Prostate gland (tissue), 2 donors: ENCODE measurements around the gene PIM3. TPM values are rescaled to one million over a fixed set of nuclear protein-coding genes. Genes with fewer than 3 reads are reported as not detected.

ENCODE experiments used
- DNase-seq: peaks from one replicate; pipeline ENCODE4 v3.0.0-alpha.2; 2019; ENCODE audit warnings: low spot score
- H3K27ac ChIP-seq, 2 donors: fragments of 200-600 bp; sonication (generic); 2 replicates each; pipeline ENCODE4 v1.5.1; 2017 to 2019
- H3K27me3 ChIP-seq: fragments of 200-600 bp; sonication (generic); replicated peaks from 2 replicates; pipeline ENCODE4 v1.5.1; 2019; ENCODE audit not compliant: insufficient read depth
- H3K36me3 ChIP-seq, 2 donors: fragments of 200-600 bp; sonication (generic); 1 replicate in 1 of 2; 2 replicates in 1 of 2; pipeline versions ENCODE4 v1.5.1 to v1.8.1; 2017 to 2019
- H3K4me1 ChIP-seq: fragments of 200-600 bp; sonication (generic); replicated peaks from 2 replicates; pipeline ENCODE4 v1.5.1; 2019
- H3K4me3 ChIP-seq, 2 donors: fragments of 200-600 bp; sonication (generic); 2 replicates each; pipeline ENCODE4 v1.5.1; 2017 to 2019
- H3K9me3 ChIP-seq: fragments of 200-600 bp; sonication (generic); 2 replicates; pipeline ENCODE4 v1.5.1; 2017
- CTCF ChIP-seq, 4 experiments: fragments of 200-600 bp in 2 of 4; fragments of 450-650 bp in 2 of 4; sonication (generic) in 2 of 4; IDR thresholded peaks; 1 replicate in 3 of 4; 2 replicates in 1 of 4; pipeline ENCODE4 v1.5.1; 2016 to 2019; ENCODE audit warnings: antibody characterized with exemption in 4 of 4, mild to moderate bottlenecking in 2 of 4, moderate library complexity in 2 of 4
- POLR2A ChIP-seq: fragments of 450-650 bp; IDR thresholded peaks from one replicate; pipeline ENCODE4 v1.6.1; 2016; ENCODE audit warnings: antibody characterized with exemption, mild to moderate bottlenecking
- POLR2AphosphoS5 ChIP-seq: sonication (generic); formaldehyde crosslinking; IDR thresholded peaks from one replicate; pipeline ENCODE4 v1.6.1; 2017; ENCODE audit warnings: antibody characterized with exemption
- WGBS: methylation state at CpG from one replicate; pipeline ENCODE4 v1.1.5; 2018; 5-methylcytosine and 5-hydroxymethylcytosine counted together
- intact Hi-C: fragments of 100-400 bp; cut with DNase I; formaldehyde crosslinking; loops from one replicate; pipeline ENCODE4 v1.14.2; 2022
- total RNA-seq, 2 donors: library from RNA; depleted of rRNA; stranded (reverse); fragments of >200 nt; gene quantifications; one replicate each; pipeline ENCODE4 v1.1.0, GENCODE V29; 2016

The PIM3 gene
- total RNA-seq, 2 donors from 2014 or later, result 126 to 183 TPM

GRCh38 chr22:50000587-50001387 lies 40.2 kb downstream of the PIM3 start:
- H3K9me3 ChIP-seq, result no peaks in the 10 kb centered on the region
- H3K27ac ChIP-seq, result no peak overlapping the region
- 90% methylated on average over 30 of the region's 32 CpGs for WGBS
- intact Hi-C loops, result no loop called here
- TF ChIP-seq POLR2A (no peak), POLR2AphosphoS5 (no peak), CTCF (IDR thresholded peaks at IDR 0.05) (no peak)
- no peak overlapping the region for H3K4me3 ChIP-seq
- H3K4me1 ChIP-seq, result no peaks in the 10 kb centered on the region
- H3K36me3 ChIP-seq, result no peaks in the 10 kb centered on the region
- no peak for DNase-seq
- no peaks in the 10 kb centered on the region for H3K27me3 ChIP-seq

- DNase-seq, result no peak
- intact Hi-C loops, result no loop called here
- TF ChIP-seq CTCF (IDR thresholded peaks at IDR 0.05), result no peak
- TF ChIP-seq POLR2AphosphoS5, result no peak
- no peak for TF ChIP-seq POLR2A
- H3K4me3 ChIP-seq, result no peak overlapping the region
- H3K9me3 ChIP-seq, result no peaks in the 10 kb centered on the region
- no peaks in the 10 kb centered on the region for H3K36me3 ChIP-seq
- H3K27ac ChIP-seq, result no peak overlapping the region
- H3K4me1 ChIP-seq, result peaks cover 2% of the 10 kb centered on the region
- 91% methylated on average over 16 of the region's 16 CpGs for WGBS
- H3K27me3 ChIP-seq, result no peaks in the 10 kb centered on the region
These were observed 41.0 kb downstream of the PIM3 start for GRCh38 chr22:50001388-50002231.

- H3K27ac ChIP-seq, result no peak overlapping the region
- DNase-seq, result no peak
- TF ChIP-seq CTCF (IDR thresholded peaks at IDR 0.05) (no peak), POLR2A (no peak)
These were observed 42.2 kb downstream of the PIM3 start for GRCh38 chr22:50002791-50003190.

GRCh38 chr22:50004918-50005317 lies 44.3 kb downstream of the PIM3 start:
- intact Hi-C loops, result no loop called here
- no peak overlapping the region for H3K4me3 ChIP-seq
- H3K27ac ChIP-seq, result no peak overlapping the region
- no peaks in the 10 kb centered on the region for H3K36me3 ChIP-seq
- peaks cover 12% of the 10 kb centered on the region for H3K4me1 ChIP-seq
- H3K9me3 ChIP-seq, result no peaks in the 10 kb centered on the region
- H3K27me3 ChIP-seq, result no peaks in the 10 kb centered on the region
- no peak for DNase-seq
- TF ChIP-seq CTCF (IDR thresholded peaks at IDR 0.05) (no peak), POLR2AphosphoS5 (no peak), POLR2A (no peak)
- WGBS, result 64% methylated on average over 4 of the region's 4 CpGs

More at GRCh38 chr22:50002791-50003190, 42.2 kb downstream of the PIM3 start:
- no peaks in the 10 kb centered on the region for H3K36me3 ChIP-seq
- no peak overlapping the region for H3K4me3 ChIP-seq
- peaks cover 5% of the 10 kb centered on the region for H3K4me1 ChIP-seq
- WGBS, result 77% methylated on average over 7 of the region's 7 CpGs
- intact Hi-C loops, result no loop called here
- H3K9me3 ChIP-seq, result no peaks in the 10 kb centered on the region
- no peaks in the 10 kb centered on the region for H3K27me3 ChIP-seq
